H1 (cell line): ENCODE measurements around the gene PDIA2. TPM values are rescaled to one million over a fixed set of nuclear protein-coding genes. Genes with fewer than 3 reads are reported as not detected.
A peak's percentile ranks its signal among the peaks of the same experiment; 100 is the strongest.

Source experiments
- CTCF ChIA-PET: fragments of 300-600 bp; sonication (Branson Sonifier 250); formaldehyde crosslinking; loops from one replicate; lab custom pipeline; 2021; ENCODE audit not compliant: partially characterized antibody; lab: Charles Lee
- POLR2A ChIA-PET: fragments of 300-600 bp; sonication (Branson Sonifier 250); formaldehyde crosslinking; loops from one replicate; lab custom pipeline; 2021; ENCODE audit warnings: inconsistent platforms; ENCODE audit not compliant: partially characterized antibody; lab: Charles Lee
- DNase-seq, 2 experiments: peaks; one replicate each; pipeline versions ENCODE4 v3.0.0 to v3.0.0-alpha.2; 2010 to 2022; ENCODE audit warnings: low spot score in 2 of 2, low read depth in 1 of 2, mixed read lengths in 1 of 2
- FAIRE-seq: peaks from 2 replicates; lab custom pipeline; 2011; peaks lifted over from hg19 to GRCh38; lab: Jason Lieb, UNC
- H2AFZ ChIP-seq: 2 replicates; pipeline ENCODE4 v1.8.1; 2012; ENCODE audit warnings: low read length, inconsistent platforms
- H2AK5ac ChIP-seq: 2 replicates; pipeline ENCODE4 v1.6.1; 2013; ENCODE audit warnings: low read depth, low read length
- H2BK120ac ChIP-seq: replicated peaks from 2 replicates; pipeline ENCODE3; 2013; ENCODE audit warnings: low read depth, low read length, inconsistent platforms
- H2BK12ac ChIP-seq: 2 replicates; pipeline ENCODE4 v1.6.1; 2013; ENCODE audit warnings: low read depth, low read length
- H2BK15ac ChIP-seq: 2 replicates; pipeline ENCODE4 v1.6.1; 2013; ENCODE audit warnings: low read length
- H2BK20ac ChIP-seq: 2 replicates; pipeline ENCODE4 v1.6.1; 2013; ENCODE audit warnings: low read length
- H2BK5ac ChIP-seq: 2 replicates; pipeline ENCODE4 v1.6.1; 2013; ENCODE audit warnings: low read depth, low read length
- H3K14ac ChIP-seq: 2 replicates; pipeline ENCODE4 v1.6.1; 2013; ENCODE audit warnings: inconsistent platforms; ENCODE audit not compliant: insufficient read length
- H3K18ac ChIP-seq: 2 replicates; pipeline ENCODE4 v1.6.1; 2013; ENCODE audit warnings: low read length; ENCODE audit errors: extremely low read depth
- H3K23ac ChIP-seq: 2 replicates; pipeline ENCODE4 v1.6.1; 2013; ENCODE audit warnings: inconsistent platforms; ENCODE audit not compliant: insufficient read length
- H3K23me2 ChIP-seq: 2 replicates; pipeline ENCODE4 v1.6.1; 2013; ENCODE audit warnings: low read depth, low read length
- H3K27ac ChIP-seq: 2 replicates; pipeline ENCODE4 v1.6.1; 2011; ENCODE audit warnings: low read depth, low read length, inconsistent platforms
- H3K27me3 ChIP-seq, 4 experiments: replicated peaks in 1 of 4; 1 replicate in 1 of 4; 2 replicates in 3 of 4; pipeline versions ENCODE4 v1.6.1 to v1.8.1; 2011 to 2013; ENCODE audit warnings: low read length in 3 of 4, mild to moderate bottlenecking in 3 of 4, inconsistent platforms in 2 of 4, mixed read lengths in 2 of 4, moderate library complexity in 1 of 4; ENCODE audit not compliant: control insufficient read depth in 3 of 4, insufficient read depth in 3 of 4; ENCODE audit errors: extremely low read depth in 1 of 4
- H3K36me3 ChIP-seq, 4 experiments: 2 replicates each; pipeline versions ENCODE4 v1.6.1 to v1.8.1; 2011 to 2013; ENCODE audit warnings: mild to moderate bottlenecking in 4 of 4, low read length in 3 of 4, moderate library complexity in 2 of 4, control low read depth in 1 of 4, inconsistent platforms in 1 of 4; ENCODE audit not compliant: insufficient read depth in 4 of 4, control insufficient read depth in 2 of 4
- H3K4ac ChIP-seq: replicated peaks from 2 replicates; pipeline ENCODE3; 2013; ENCODE audit warnings: low read length, low read depth, mixed read lengths, inconsistent platforms; ENCODE audit not compliant: insufficient read length
- H3K4me1 ChIP-seq, 4 experiments: replicated peaks in 1 of 4; 1 replicate in 1 of 4; 2 replicates in 3 of 4; pipeline versions ENCODE4 v1.6.1 to v1.8.1; 2011 to 2013; ENCODE audit warnings: low read length in 3 of 4, inconsistent platforms in 2 of 4, mixed read lengths in 1 of 4; ENCODE audit not compliant: insufficient read depth in 4 of 4, control insufficient read depth in 3 of 4
- H3K4me2 ChIP-seq, 2 experiments: 2 replicates each; pipeline versions ENCODE4 v1.6.1 to v1.8.1; 2011 to 2013; ENCODE audit warnings: low read depth in 2 of 2, low read length in 2 of 2, control low read depth in 1 of 2, inconsistent platforms in 1 of 2, mild to moderate bottlenecking in 1 of 2; ENCODE audit not compliant: insufficient read depth in 1 of 2
- H3K4me3 ChIP-seq, 4 experiments: fragments of 200-600, 300-600 bp in 1 of 4; sonication (generic), shearing (Covaris generic), sonication (Bioruptor Twin) in 1 of 4; 2 replicates each; pipeline versions ENCODE4 v1.5.1 to v1.8.1; 2011 to 2016; ENCODE audit warnings: low read length in 4 of 4, low read depth in 3 of 4, control low read depth in 2 of 4, inconsistent platforms in 2 of 4, mild to moderate bottlenecking in 2 of 4, mixed read lengths in 1 of 4, moderate library complexity in 1 of 4; ENCODE audit not compliant: insufficient read depth in 2 of 4; ENCODE audit errors: extremely low read depth in 1 of 4
- H3K56ac ChIP-seq: replicated peaks from 2 replicates; pipeline ENCODE3; 2013; ENCODE audit warnings: low read depth, mild to moderate bottlenecking, mixed read lengths, low read length, inconsistent platforms; ENCODE audit not compliant: insufficient read length
- H3K79me1 ChIP-seq: 2 replicates; pipeline ENCODE4 v1.6.1; 2013; ENCODE audit warnings: low read depth, low read length, control low read depth
- H3K79me2 ChIP-seq, 2 experiments: 2 replicates each; pipeline versions ENCODE4 v1.6.1 to v1.8.1; 2012 to 2013; ENCODE audit warnings: low read length in 2 of 2, mild to moderate bottlenecking in 2 of 2, inconsistent platforms in 1 of 2; ENCODE audit not compliant: insufficient read depth in 2 of 2, control insufficient read depth in 1 of 2
- H3K9ac ChIP-seq, 4 experiments: replicated peaks in 1 of 4; 1 replicate in 1 of 4; 2 replicates in 3 of 4; pipeline versions ENCODE4 v1.6.1 to v1.8.1; 2011 to 2013; ENCODE audit warnings: low read depth in 3 of 4, low read length in 3 of 4, control low read depth in 2 of 4, mild to moderate bottlenecking in 2 of 4, moderate library complexity in 2 of 4, inconsistent platforms in 1 of 4; ENCODE audit errors: extremely low read depth in 1 of 4
- H3K9me3 ChIP-seq, 2 experiments: 2 replicates each; pipeline versions ENCODE4 v1.6.1 to v1.8.1; 2012 to 2013; ENCODE audit warnings: mild to moderate bottlenecking in 2 of 2, moderate library complexity in 2 of 2, control low read depth in 1 of 2, inconsistent platforms in 1 of 2, low read depth in 1 of 2, low read length in 1 of 2, mixed read lengths in 1 of 2; ENCODE audit not compliant: insufficient read depth in 2 of 2
- H4K20me1 ChIP-seq, 2 experiments: replicated peaks in 1 of 2; 2 replicates each; pipeline versions ENCODE3 to v1.8.1; 2011 to 2013; ENCODE audit warnings: inconsistent platforms in 2 of 2, low read length in 2 of 2, mild to moderate bottlenecking in 1 of 2; ENCODE audit not compliant: insufficient read depth in 2 of 2, control insufficient read depth in 1 of 2
- H4K5ac ChIP-seq: 2 replicates; pipeline ENCODE4 v1.6.1; 2013; ENCODE audit warnings: low read length, low read depth, mixed read lengths, inconsistent platforms; ENCODE audit not compliant: insufficient read length
- H4K8ac ChIP-seq: 2 replicates; pipeline ENCODE4 v1.8.0; 2013; ENCODE audit warnings: mild to moderate bottlenecking, moderate library complexity, low read length, inconsistent platforms; ENCODE audit not compliant: insufficient read depth; ENCODE audit errors: extremely low read depth
- H4K91ac ChIP-seq: replicated peaks from 2 replicates; pipeline ENCODE3; 2013; ENCODE audit warnings: low read length, mixed read lengths, inconsistent platforms; ENCODE audit not compliant: insufficient read length
- BRCA1 ChIP-seq: IDR thresholded peaks from 2 replicates; pipeline ENCODE4 v1.6.1; 2012; ENCODE audit warnings: low read depth, low read length, improper control_type of control experiment
- CTCF ChIP-seq, 3 experiments: IDR thresholded peaks; 1 replicate in 2 of 3; 2 replicates in 1 of 3; pipeline versions ENCODE4 v1.5.1 to v1.6.1; 2011; ENCODE audit warnings: low read length in 3 of 3, mild to moderate bottlenecking in 3 of 3, inconsistent platforms in 2 of 3, low read depth in 1 of 3, moderate library complexity in 1 of 3; ENCODE audit not compliant: insufficient read depth in 1 of 3; ENCODE audit errors: control extremely low read depth in 1 of 3
- GABPA ChIP-seq: IDR thresholded peaks from 2 replicates; pipeline ENCODE4 v1.6.1; 2011; ENCODE audit warnings: mild to moderate bottlenecking, low read length, moderate library complexity, borderline replicate concordance; ENCODE audit not compliant: insufficient read depth
- JUND ChIP-seq: IDR thresholded peaks from 2 replicates; pipeline ENCODE4 v1.6.1; 2011; ENCODE audit warnings: mild to moderate bottlenecking, improper control_type of control experiment, low read length
- KDM1A ChIP-seq: fragments of 200-600, 300-600 bp; sonication (generic); IDR thresholded peaks from 2 replicates; pipeline ENCODE4 v1.7.1; 2016; ENCODE audit warnings: mild to moderate bottlenecking, low read length, borderline replicate concordance
- KDM4A ChIP-seq: IDR thresholded peaks from one replicate; pipeline ENCODE4 v1.7.1; 2012; ENCODE audit warnings: low read depth, mild to moderate bottlenecking, moderate library complexity, low read length, inconsistent platforms; ENCODE audit not compliant: severe bottlenecking
- RAD21 ChIP-seq, 2 experiments: IDR thresholded peaks in 1 of 2; conservative IDR thresholded peaks in 1 of 2; 2 replicates each; pipeline ENCODE4 v1.6.1; 2011; ENCODE audit warnings: low read depth in 2 of 2, low read length in 2 of 2, improper control_type of control experiment in 1 of 2, inconsistent platforms in 1 of 2, mild to moderate bottlenecking in 1 of 2, moderate library complexity in 1 of 2
- TBP ChIP-seq: IDR thresholded peaks from 2 replicates; pipeline ENCODE4 v1.6.1; 2011; ENCODE audit warnings: low read depth, low read length, improper control_type of control experiment
- TCF12 ChIP-seq: IDR thresholded peaks from 2 replicates; pipeline ENCODE4 v1.6.1; 2011; ENCODE audit warnings: low read depth, mild to moderate bottlenecking, low read length
- YY1 ChIP-seq: IDR thresholded peaks from 2 replicates; pipeline ENCODE4 v1.6.1; 2011; ENCODE audit warnings: low read depth, mild to moderate bottlenecking, low read length
- ZNF274 ChIP-seq: IDR thresholded peaks from 2 replicates; pipeline ENCODE4 v1.7.0; 2012; ENCODE audit warnings: low read length, borderline replicate concordance; ENCODE audit errors: extremely low read depth
- WGBS, 2 experiments: shearing (Covaris generic) in 1 of 2; methylation state at CpG; one replicate each; pipeline versions ENCODE4 v1.1.6 to v1.1.7; 2013 to 2015; ENCODE audit warnings: low lambda C conversion rate in 2 of 2, mixed read lengths in 2 of 2, inconsistent platforms in 1 of 2, low coverage in 1 of 2, missing lambda C conversion rate in 1 of 2; ENCODE audit not compliant: insufficient replicate concordance in 2 of 2, insufficient coverage in 1 of 2, insufficient read length in 1 of 2; ENCODE audit errors: extremely low coverage in 1 of 2, missing lambda C conversion rate in 1 of 2; 5-methylcytosine and 5-hydroxymethylcytosine counted together
- polyA plus RNA-seq, 7 experiments: library from polyadenylated mRNA; depleted of rRNA in 3 of 7; stranded (reverse) in 5 of 7; unstranded in 2 of 7; fragments of >200 nt in 5 of 7; fragments of 200-250 nt in 2 of 7; gene quantifications; 1 replicate in 5 of 7; 2 replicates in 1 of 7; 4 replicates in 1 of 7; pipeline versions ENCODE4 v1.2.1 to v1.2.3, GENCODE V29; 2011 to 2013; ENCODE audit warnings: missing spikeins in 2 of 7, mixed read lengths in 2 of 7
- total RNA-seq: library from RNA; stranded (reverse); fragmentation: NEBNext Ultra II Directional; extraction: Animal tissue kit (Norgen Biotek cat#: 25700); gene quantifications from 2 replicates; pipeline ENCODE4 v1.2.1, GENCODE V29; 2021

Gene PDIA2
- total and polyA plus RNA-seq, 2 of the 8 experiments (the other 6 are each of a cell fraction or from before 2014, with no cell fraction given) = 0.34 to 0.50 TPM

GRCh38 chr16:317583-317982 lies 34.6 kb downstream of the PDIA2 start:
- Histone ChIP-seq H3K23me2 (no peaks in the 10 kb centered on the region), H2BK20ac (no peak overlapping the region), H3K23ac (no peak overlapping the region), H2BK5ac (no peak overlapping the region), H3K4ac (no peak overlapping the region), H3K36me3 (peaks cover 0 to 10% (median 7%) of the 10 kb centered on the region in 4 experiments; a peak in 6 of 8 replicates), H2BK12ac (no peak overlapping the region), H2BK15ac (no peak overlapping the region), H3K4me1 (peaks cover 0 to 11% (median 8%) of the 10 kb centered on the region in 4 experiments; a peak in 6 of 7 replicates), H3K18ac (no peak overlapping the region), H3K9ac (no peak overlapping the region), H3K79me2 (peaks cover 0 to 62% of the 10 kb centered on the region in 2 experiments; a peak in 2 of 4 replicates), H3K14ac (no peak overlapping the region), H4K5ac (no peak overlapping the region), H2AK5ac (no peak overlapping the region), H4K91ac (no peak overlapping the region), H2BK120ac (no peak overlapping the region), H3K56ac (no peak overlapping the region), H3K9me3 (no peaks in the 10 kb centered on the region), H3K79me1 (peaks cover 33% of the 10 kb centered on the region), H4K20me1 (peaks cover 24 to 41% of the 10 kb centered on the region in 2 experiments), H3K4me2 (no peak overlapping the region), H4K8ac (peak overlapping the region; percentile 69; the same call in 1 of the 2 replicates), H3K27me3 (no peaks in the 10 kb centered on the region), H3K27ac (no peak overlapping the region), H2AFZ (no peak overlapping the region), H3K4me3 (no peak overlapping the region)
- 100% methylated on average over 5 of the region's 5 CpGs; no CpG with 5 or more reads in 1 of the 2 experiments for WGBS, 2 experiments
- POLR2A ChIA-PET = interaction anchor here (0.7 kb wide), 1 partner anchor 32 kb away, joined by 3 read pairs; no protein-coding TSS in a partner anchor
- FAIRE-seq = no peak
- CTCF ChIA-PET = interaction anchor here (1.4 to 5.2 kb wide), 3 partner anchors 9 to 52 kb away, joined by 3 to 46 read pairs (median 9); no protein-coding TSS in a partner anchor
- DNase-seq = no peak
- TF ChIP-seq GABPA (no peak), BRCA1 (no peak), TCF12 (no peak), KDM4A (no peak), KDM1A (no peak), YY1 (no peak), CTCF (IDR thresholded peaks at IDR 0.05; ENCODE audit: control extremely low read depth in 1 of 3, insufficient read depth in 1 of 3, low read depth in 1 of 3, low read length in 3 of 3) (no peak), JUND (no peak), TBP (no peak), ZNF274 (no peak), RAD21 (IDR thresholded peaks at IDR 0.05 in 1 of 2, conservative IDR thresholded peaks at IDR 0.05 in 1 of 2; ENCODE audit: low read depth in 2 of 2, low read length in 2 of 2) (no peak)
